HTR-8/SVneo (cell line): Measurements from ENCODE around the gene TMTC2.

ENCODE experiments used
- DNase-seq: peaks from one replicate; pipeline ENCODE4 v3.0.0; 2011; ENCODE audit warnings: low spot score, mixed read lengths; ENCODE audit not compliant: insufficient read length
- FAIRE-seq: peaks from 2 replicates; lab custom pipeline; 2011; peaks lifted over from hg19 to GRCh38; lab: Jason Lieb, UNC

TMTC2 gene

GRCh38 chr12:82675246-82675645 is 11.5 kb upstream of the TMTC2 start:
- FAIRE-seq (no peak), DNase-seq (no peak)

DNA sequence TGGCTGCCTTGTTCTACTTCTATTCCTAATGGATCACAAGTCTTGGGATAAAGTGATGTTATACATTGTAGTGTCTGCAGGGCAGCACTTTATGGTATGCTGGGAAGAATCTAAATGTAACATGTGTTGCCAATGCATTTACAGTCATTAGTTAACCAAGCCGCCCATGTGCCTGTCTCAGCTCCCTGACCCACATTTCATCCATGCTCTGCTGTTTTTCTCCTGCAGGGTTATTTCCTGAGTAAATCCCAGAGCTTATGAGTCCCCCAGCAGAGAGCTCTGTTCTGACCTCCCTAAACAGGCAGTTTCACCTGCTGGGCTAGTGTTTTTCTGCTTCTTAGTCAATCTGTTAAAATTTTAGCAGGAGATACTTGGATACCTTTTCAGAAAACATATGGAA is 4.4 kb upstream of the TMTC2 start:
- no peak for FAIRE-seq
- no peak for DNase-seq

DNA sequence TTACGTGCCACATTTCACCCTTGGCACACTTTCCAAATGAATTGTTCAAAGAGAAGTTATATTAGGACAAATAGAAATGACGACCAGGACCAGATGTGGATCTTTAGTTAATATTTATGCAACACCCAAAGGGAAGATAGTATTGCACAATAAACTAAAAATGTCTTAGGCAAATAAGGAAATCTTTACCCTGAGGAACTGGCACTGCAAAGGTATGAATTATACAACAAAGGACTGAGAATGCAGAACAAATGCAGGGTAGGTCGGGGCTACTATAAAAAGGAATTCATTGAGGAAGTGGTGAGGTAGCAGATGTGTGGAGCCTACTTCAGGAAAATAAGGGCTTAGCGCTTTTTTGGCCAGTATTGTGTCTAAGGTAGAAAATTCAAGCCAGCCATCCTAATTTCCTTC is 3.9 kb upstream of the TMTC2 start:
- DNase-seq, result no peak
- FAIRE-seq, result no peak

DNA sequence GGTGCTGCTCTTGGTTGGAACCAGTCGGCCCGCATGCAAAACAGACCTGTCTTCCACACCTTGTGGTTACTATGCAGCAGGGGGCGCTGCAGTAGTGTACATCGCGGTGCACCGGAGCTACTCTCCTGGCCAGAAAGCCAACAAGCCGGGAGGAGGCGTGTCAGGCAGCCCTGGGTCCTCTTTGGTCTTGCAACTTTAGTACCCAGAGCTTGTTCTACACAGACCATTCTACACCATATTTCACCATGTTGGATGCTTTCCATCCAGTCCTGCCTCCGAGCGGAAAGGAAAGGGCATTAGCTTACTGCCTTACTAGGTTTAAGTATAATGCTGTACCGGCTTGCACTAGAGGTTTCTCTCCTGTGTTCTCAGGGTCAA is 927 bp upstream of the TMTC2 start:
- FAIRE-seq (no peak), DNase-seq (peak; percentile 73)

DNA sequence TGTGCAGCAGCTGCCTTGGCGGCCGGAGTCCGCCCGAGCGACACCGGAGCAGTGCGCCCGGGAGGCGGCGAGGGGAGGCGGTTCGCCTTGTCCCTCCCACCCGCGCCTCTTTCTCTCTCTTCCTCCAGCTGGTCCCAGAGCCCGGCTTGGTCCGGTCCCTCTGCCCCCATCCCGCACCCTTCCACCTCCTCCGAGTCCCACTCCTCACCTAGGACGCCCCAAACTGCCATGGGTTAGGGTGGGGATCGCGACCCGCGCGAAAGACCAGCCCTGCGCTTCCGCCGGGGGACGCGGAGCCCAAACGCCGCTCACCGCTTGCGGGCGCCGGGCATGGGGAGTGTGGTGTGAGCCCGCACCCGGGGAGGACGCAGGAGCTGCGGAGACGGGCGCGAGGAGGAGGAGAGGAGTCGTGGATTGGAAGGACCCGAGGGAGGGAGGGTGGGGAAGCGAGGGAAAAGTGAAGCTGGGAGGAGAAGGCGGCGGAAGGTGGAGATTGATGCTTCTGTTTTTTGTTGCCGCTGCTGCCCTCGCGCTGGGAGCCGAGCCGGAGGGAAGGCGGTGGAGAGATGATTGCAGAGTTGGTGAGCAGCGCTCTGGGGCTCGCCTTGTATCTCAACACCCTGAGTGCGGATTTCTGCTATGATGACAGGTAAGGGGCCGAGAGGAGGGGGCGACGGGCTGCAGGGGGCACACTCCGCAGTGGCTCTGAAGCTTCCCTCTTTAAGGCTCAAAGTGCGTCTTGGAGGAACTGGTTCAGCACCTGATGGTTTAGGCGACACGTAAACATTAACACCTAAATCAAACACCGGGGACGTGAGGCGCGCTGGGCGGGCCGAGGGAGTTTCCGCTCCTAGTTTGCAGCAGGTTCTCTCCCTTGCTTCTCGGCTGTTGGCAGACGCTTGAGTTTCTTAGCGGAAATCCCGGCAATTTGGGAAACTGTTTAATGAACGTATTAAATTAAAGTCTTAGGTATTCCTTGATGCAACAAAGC is 610 bp downstream of the TMTC2 start:
- DNase-seq, result peak; percentile 5
- no peak for FAIRE-seq

DNA sequence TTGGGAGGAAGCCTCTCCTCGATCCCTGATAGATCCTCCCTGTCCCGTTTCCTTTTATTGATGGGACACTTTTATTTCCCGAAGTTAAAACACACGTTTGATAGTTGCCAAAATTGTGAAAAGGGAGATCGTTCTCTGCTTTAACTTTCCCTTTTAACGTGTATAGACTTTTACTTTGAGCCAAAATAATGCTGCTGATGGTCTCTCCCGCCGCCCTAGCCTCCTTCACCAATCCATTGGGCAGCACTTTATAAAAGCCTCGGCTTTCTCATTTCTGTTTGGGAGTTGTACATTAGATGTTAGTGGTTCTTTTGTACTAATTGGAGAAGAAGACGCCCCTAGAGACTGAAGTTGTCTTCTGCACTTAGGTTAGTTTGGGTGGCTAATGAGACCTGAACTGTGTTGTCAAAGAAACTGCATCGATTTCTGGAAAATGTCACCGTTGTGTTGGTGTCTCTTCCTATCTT is 1.4 kb downstream of the TMTC2 start:
- DNase-seq (no peak), FAIRE-seq (no peak)

DNA sequence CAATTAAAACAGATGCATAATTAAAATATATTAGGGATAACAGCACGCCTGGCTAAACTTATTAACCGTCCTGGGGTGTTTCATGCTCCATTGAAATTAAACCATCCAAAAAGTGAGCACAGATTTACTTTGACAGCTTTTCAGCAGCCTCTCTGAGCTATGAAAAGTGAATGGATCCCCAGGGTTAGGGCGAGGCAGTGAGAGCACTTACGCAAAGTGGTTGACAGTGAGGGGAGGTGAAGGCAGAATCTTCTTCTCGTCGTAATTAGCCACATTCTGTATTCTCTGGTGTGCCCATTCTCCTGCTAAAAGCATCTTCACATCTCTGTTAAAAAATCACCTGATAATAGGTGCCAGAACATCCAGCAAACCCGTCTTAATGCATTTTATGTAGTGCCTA is 1.9 kb downstream of the TMTC2 start:
- DNase-seq (no peak), FAIRE-seq (no peak)

DNA sequence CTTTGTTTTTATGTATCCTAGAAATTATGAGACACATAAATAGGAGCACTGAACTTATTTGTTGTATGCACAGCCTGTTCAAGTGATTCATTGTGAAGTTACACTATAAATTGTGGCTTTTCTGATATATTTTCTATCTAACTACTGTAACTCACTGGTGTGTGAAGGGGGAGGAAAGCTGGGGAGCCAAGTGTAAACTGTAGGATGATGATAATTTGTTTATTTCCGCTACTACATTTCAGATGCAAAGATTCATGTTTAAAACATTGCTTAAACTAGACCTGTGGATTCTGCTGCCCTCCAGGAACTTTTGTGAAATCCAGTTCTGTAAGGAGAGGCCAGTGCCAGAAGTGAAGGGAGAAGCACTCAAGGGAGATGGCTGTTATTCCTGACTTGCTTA is 3.3 kb downstream of the TMTC2 start:
- DNase-seq, result no peak
- no peak for FAIRE-seq

- DNase-seq (no peak), FAIRE-seq (no peak)
Measured at GRCh38 chr12:82691513-82691912, 4.8 kb downstream of the TMTC2 start.

GRCh38 chr12:82694276-82694675 is 7.6 kb downstream of the TMTC2 start:
- FAIRE-seq (no peak), DNase-seq (no peak)

- DNase-seq, result no peak
- FAIRE-seq, result no peak
Measured at GRCh38 chr12:82694970-82695369, 8.3 kb downstream of the TMTC2 start.

- no peak for DNase-seq
- FAIRE-seq, result no peak
Measured at GRCh38 chr12:82695531-82695930, 8.8 kb downstream of the TMTC2 start.

- FAIRE-seq (no peak), DNase-seq (no peak)
Measured at GRCh38 chr12:82696543-82696942, 9.8 kb downstream of the TMTC2 start.

DNA sequence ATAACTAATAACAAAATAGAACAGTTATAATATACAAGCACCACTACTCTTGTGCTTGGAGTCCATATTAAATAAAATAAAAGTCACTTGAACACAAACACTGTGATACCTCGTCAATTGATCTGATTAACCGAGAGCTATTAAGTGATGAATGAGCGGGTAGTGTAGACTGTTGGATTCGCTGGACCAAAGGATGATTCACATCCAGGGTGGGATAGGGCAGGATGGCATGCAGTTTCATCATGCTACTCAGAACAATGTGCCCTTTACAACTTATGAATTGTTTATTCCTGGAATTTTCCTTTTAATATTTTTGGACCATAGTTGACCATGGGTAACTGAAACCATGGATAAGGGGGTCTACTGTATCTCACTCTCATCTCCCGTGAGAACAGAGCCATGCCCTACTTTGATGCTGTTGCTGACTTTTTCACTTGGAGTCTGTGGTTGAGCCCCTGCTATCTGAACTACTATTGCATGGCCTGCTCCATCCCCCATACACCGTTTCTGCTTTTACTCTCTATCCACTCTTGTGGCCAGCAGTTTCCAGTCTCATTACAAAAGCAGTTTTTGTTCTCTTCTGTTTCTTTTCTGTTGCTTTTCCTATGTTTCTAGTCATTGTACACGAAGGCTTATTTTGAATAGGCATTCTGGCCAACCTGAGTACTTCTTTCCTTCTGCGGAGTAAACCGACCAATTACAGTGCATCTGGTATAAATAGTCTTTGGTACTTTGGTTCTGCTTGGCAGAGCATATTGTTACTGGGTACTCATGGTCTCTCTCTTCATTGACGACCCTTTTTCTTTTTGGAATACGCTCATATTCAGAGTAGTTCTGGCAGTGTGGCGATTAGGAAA is 12.2 kb downstream of the TMTC2 start:
- FAIRE-seq (no peak), DNase-seq (no peak)

GRCh38 chr12:82705774-82706173 is 19.1 kb downstream of the TMTC2 start:
- FAIRE-seq, result no peak
- no peak for DNase-seq

DNA sequence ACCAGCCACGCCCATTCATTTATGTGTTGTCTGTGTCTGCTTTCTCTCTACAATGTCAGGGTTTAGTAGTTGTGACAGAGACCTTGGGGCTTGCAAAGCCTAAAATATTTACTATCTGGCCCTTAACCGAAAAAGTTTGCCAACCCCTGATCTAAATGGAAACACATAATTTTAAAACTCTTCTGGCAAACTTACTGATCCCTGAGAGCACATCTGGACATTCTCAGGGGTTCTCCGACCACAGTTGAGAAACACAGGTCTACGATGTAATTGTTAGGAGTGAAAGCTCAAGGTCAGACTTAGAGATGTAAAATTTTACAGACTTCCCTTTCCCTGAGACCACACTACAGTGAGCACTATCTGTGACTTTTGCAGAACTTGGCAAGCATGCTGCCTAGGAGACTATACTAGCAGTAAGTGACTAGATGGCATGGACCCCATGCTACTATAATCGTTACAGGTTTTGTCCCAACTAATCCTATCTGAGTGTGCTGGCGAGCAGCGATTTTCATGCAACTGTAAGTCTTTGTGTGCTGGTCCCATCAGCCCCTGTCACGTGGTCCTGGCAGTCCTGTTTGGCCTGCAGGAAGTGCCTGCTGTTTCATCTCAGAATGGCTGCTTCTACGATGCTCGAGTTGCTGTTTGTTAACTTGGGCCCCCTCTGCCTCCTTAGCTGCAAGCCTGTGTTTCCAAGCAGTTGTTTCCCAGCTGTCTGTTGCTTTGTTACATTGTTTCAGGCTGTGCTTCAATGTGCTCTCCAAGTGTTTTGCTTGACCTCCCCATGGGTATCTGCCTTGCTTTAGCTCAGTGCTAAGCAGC is 21.6 kb downstream of the TMTC2 start:
- FAIRE-seq, result no peak
- no peak for DNase-seq

GRCh38 chr12:82709794-82710355 is 23.2 kb downstream of the TMTC2 start:
- no peak for DNase-seq
- no peak for FAIRE-seq

DNA sequence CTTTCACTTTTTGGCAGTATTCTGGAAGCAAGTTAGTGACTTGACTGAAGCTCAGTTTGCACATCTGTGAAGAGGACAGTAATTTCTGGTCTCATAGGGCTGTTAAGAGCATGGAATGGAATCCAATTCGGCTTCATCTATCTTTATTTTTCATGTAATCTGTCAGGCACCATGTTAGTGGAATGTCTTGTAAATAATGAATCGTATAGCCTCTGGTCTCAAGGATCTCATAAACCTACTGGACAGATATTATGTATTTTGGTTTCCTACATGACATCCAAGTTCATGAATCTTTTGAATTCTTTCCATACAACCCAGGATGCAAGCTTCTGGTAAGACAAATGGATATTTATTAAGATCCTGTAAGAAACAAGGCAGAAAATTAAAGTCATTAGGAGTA is 24.0 kb downstream of the TMTC2 start:
- DNase-seq, result no peak
- no peak for FAIRE-seq

DNA sequence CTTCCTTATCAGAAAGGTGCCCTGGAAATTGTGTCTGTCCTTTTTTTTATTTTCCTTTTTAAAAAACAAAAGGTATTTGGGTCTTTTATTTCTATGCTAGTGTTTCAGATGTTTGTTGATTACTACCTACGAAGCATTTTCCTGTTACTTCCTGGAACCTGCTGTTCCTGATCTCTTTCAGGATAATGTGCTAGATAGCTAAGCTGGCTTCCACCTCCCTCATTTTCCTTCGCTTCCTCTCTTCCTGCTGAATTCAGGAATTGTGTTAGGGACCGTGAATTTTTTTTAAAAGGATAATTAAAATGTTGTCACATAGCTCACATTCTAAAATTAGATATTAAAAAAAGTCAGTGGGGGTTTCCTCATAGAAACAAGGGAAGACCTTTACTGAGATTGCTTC is 27.7 kb downstream of the TMTC2 start:
- FAIRE-seq (no peak), DNase-seq (no peak)

DNA sequence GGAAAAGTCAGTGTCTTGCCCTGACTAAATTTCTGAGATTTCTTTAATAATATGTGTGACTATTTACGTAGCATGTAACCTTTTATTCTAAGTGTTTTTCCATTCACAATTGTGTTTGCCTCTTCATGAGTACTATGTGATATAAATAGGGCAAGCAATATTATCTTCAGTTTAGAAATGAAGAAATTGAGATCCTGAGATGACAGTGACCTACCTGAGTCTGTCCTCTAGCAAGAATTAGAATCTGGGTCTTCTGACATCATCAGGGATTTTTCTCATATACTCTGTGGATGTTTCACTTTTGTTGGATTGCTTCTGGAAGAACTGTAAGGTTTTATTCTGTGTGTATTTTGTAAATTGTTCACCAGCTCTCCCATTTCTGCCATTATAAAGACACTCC is 35.0 kb downstream of the TMTC2 start:
- no peak for FAIRE-seq
- DNase-seq, result no peak
